Activated CD8-positive, alpha-beta T cell treated with anti-CD3 and anti-CD28 coated beads for 36 hours (primary cell): Measurements from ENCODE around the gene SYT12. TPM values are rescaled to one million over a fixed set of nuclear protein-coding genes. Genes with fewer than 3 reads are reported as not detected.

Experiments used
- ATAC-seq: fragments of 200-7000 bp; cut with Tn5 transposase; one replicate; pipeline ENCODE4 v1.10.0; 2021; ENCODE audit warnings: mild to moderate bottlenecking, moderate library complexity
- CTCF ChIA-PET: fragments of 350-600 bp; sonication (Branson Sonifier 250); formaldehyde crosslinking; loops from one replicate; lab custom pipeline; 2021; ENCODE audit warnings: antibody characterized with exemption; lab: Charles Lee
- POLR2A ChIA-PET: fragments of 350-600 bp; sonication (Branson Sonifier 250); formaldehyde crosslinking; loops from one replicate; lab custom pipeline; 2021; ENCODE audit warnings: antibody characterized with exemption; lab: Charles Lee
- DNase-seq: peaks from one replicate; pipeline ENCODE4 v3.0.0-alpha.2; 2020
- H3K27ac Mint-ChIP-seq: one replicate; pipeline ENCODE4 v1.8.0; 2021; ENCODE audit warnings: mild to moderate bottlenecking, mixed read lengths
- H3K27me3 Mint-ChIP-seq: one replicate; pipeline ENCODE4 v1.8.0; 2021; ENCODE audit warnings: mixed read lengths
- H3K36me3 Mint-ChIP-seq: one replicate; pipeline ENCODE4 v1.8.0; 2021; ENCODE audit warnings: low read depth, mixed read lengths
- H3K4me1 Mint-ChIP-seq: one replicate; pipeline ENCODE4 v1.8.0; 2021; ENCODE audit warnings: low read depth, mixed read lengths
- H3K4me3 Mint-ChIP-seq: one replicate; pipeline ENCODE4 v1.8.0; 2021; ENCODE audit warnings: mild to moderate bottlenecking, moderate library complexity, mixed read lengths
- H3K9me3 Mint-ChIP-seq: one replicate; pipeline ENCODE4 v1.8.0; 2021; ENCODE audit warnings: mixed read lengths
- CTCF ChIP-seq: fragments of 200-600 bp; IDR thresholded peaks from one replicate; pipeline ENCODE4 v1.8.0; 2022; ENCODE audit warnings: antibody characterized with exemption, mild to moderate bottlenecking
- intact Hi-C: fragments of 100-400 bp; cut with micrococcal nuclease; formaldehyde crosslinking; loops from one replicate; pipeline ENCODE4 v1.10.0; 2022
- total RNA-seq, 2 experiments: library from RNA; stranded (reverse); gene quantifications; one replicate each; pipeline ENCODE4 v1.2.3, GENCODE V29; 2021

SYT12 gene
- total RNA-seq, 2 experiments from 2014 or later, result not detected

GRCh38 chr11:66976028-66976467 lies 46.9 kb upstream of the SYT12 start:
- POLR2A ChIA-PET, result interaction anchor here (1.2 kb wide), 1 partner anchor 17 kb away, joined by 3 read pairs; no protein-coding TSS in a partner anchor
- peak; percentile 72 for ATAC-seq
- intact Hi-C loops, result no loop called here
- no peak overlapping the region for H3K27ac Mint-ChIP-seq
- H3K9me3 Mint-ChIP-seq, result peaks cover 3% of the 10 kb centered on the region
- H3K36me3 Mint-ChIP-seq, result no peaks in the 10 kb centered on the region
- H3K4me3 Mint-ChIP-seq, result no peak overlapping the region
- peaks cover 5% of the 10 kb centered on the region for H3K27me3 Mint-ChIP-seq
- TF ChIP-seq CTCF, result peak; percentile 58
- DNase-seq, result peak; percentile 40
- peaks cover under 1% of the 10 kb centered on the region for H3K4me1 Mint-ChIP-seq
- CTCF ChIA-PET, result interaction anchor here (0.7 to 1.7 kb wide), 8 partner anchors 16 to 199 kb away, joined by 3 to 5 read pairs (median 3); partner anchors contain the start of gene PC

DNA sequence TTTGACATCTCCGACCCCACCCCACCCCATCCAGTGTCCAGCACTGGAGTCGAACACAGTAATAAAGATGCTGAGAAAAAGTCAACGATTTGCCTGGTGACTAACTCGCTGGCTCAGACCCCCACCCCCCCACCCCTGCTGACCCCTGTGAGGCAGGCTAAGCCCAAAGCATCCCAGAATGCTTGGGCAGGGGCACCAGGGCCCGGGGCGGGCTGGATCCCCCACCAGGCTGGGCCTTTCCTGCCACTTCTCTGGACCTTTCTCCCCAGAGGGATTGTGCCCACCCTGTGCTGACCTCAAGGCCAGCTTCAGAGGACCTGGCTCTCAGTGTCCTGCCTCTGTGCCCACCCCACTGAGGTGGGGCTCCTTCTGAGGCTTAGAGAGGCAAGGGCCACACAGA lies 46.0 kb upstream of the SYT12 start:
- Mint-ChIP-seq H3K4me3 (no peak overlapping the region), H3K4me1 (peaks cover 1% of the 10 kb centered on the region), H3K27ac (no peak overlapping the region), H3K36me3 (no peaks in the 10 kb centered on the region), H3K9me3 (peaks cover 3% of the 10 kb centered on the region), H3K27me3 (peaks cover 6% of the 10 kb centered on the region)
- no peak for DNase-seq
- ChIA-PET POLR2A (interaction anchor here (1.2 kb wide), 1 partner anchor 18 kb away, joined by 3 read pairs; no protein-coding TSS in a partner anchor), CTCF (interaction anchor here (0.8 to 1.7 kb wide), 4 partner anchors 9 to 199 kb away, joined by 3 read pairs; no protein-coding TSS in a partner anchor)
- TF ChIP-seq CTCF, result no peak
- ATAC-seq, result no peak
- intact Hi-C loops, result no loop called here

DNA sequence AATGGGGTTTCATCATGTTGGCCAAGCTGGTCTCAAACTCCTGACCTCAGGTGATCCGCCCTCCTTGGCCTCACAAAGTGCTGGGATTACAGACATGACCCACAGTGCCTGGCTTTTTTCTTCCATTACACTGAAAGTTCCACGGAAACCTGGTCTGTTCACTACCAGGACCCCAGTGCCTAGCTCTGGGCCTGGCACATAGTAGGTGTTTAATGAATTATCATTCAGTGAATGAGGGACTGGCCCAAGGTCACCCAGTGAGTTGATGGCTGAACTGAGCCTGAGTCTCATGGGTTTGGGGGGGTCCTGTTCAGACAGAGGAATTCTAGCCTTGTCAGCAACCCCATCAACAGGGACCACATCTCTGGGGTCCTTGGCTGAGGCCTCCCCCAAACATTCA lies 44.7 kb upstream of the SYT12 start:
- Mint-ChIP-seq H3K4me3 (no peak overlapping the region), H3K4me1 (peaks cover 4% of the 10 kb centered on the region), H3K27me3 (peaks cover 6% of the 10 kb centered on the region), H3K9me3 (peaks cover 3% of the 10 kb centered on the region), H3K27ac (no peak overlapping the region), H3K36me3 (no peaks in the 10 kb centered on the region)
- no peak for TF ChIP-seq CTCF
- intact Hi-C loops, result no loop called here
- POLR2A ChIA-PET, result no interaction called here
- no peak for ATAC-seq
- CTCF ChIA-PET, result no interaction called here
- no peak for DNase-seq

DNA sequence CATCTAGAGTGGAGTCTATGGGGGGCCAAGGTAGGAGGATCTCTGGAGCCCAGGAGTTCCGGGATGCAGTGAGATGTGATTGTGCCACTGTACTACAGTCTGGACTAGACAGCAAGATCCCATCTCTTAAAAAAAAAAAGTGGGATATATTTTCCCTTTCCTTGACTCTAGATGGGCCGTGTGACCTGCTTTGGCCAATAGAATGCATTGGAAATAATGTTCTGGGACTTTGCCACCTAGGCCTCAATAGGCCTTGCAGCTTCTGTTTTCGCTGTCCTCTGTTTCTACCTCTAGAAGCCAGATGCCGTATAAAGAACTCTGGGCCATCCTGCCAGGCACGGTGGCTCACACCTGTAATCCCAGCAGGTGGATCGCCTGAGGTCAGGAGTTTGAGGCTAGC lies 44.2 kb upstream of the SYT12 start:
- Mint-ChIP-seq H3K9me3 (peaks cover 3% of the 10 kb centered on the region), H3K4me1 (peaks cover 4% of the 10 kb centered on the region), H3K4me3 (no peak overlapping the region), H3K27ac (no peak overlapping the region), H3K36me3 (no peaks in the 10 kb centered on the region), H3K27me3 (peaks cover 6% of the 10 kb centered on the region)
- ATAC-seq (no peak), DNase-seq (no peak)
- intact Hi-C loops, result no loop called here
- ChIA-PET CTCF (no interaction called here), POLR2A (no interaction called here)
- no peak for TF ChIP-seq CTCF

GRCh38 chr11:66979336-66979980 lies 43.5 kb upstream of the SYT12 start:
- POLR2A ChIA-PET, result interaction anchor here (0.6 kb wide), 1 partner anchor 32 kb away, joined by 3 read pairs; no protein-coding TSS in a partner anchor

More at GRCh38 chr11:66979336-66979980, 43.5 kb upstream of the SYT12 start:
- Mint-ChIP-seq H3K4me1 (peaks cover 5% of the 10 kb centered on the region), H3K27me3 (peaks cover 8% of the 10 kb centered on the region), H3K4me3 (no peak overlapping the region), H3K36me3 (no peaks in the 10 kb centered on the region), H3K27ac (no peak overlapping the region), H3K9me3 (peaks cover 3% of the 10 kb centered on the region)
- no peak for TF ChIP-seq CTCF
- CTCF ChIA-PET, result no interaction called here
- ATAC-seq (no peak), DNase-seq (no peak)
- intact Hi-C loops, result no loop called here
